ENCODE data around the gene PHF11. TPM values are rescaled to one million over a fixed set of nuclear protein-coding genes. Genes with fewer than 3 reads are reported as not detected.

Gene PHF11
- total RNA-seq, 1 experiment from 2014 or later = 16.0 TPM

DNA sequence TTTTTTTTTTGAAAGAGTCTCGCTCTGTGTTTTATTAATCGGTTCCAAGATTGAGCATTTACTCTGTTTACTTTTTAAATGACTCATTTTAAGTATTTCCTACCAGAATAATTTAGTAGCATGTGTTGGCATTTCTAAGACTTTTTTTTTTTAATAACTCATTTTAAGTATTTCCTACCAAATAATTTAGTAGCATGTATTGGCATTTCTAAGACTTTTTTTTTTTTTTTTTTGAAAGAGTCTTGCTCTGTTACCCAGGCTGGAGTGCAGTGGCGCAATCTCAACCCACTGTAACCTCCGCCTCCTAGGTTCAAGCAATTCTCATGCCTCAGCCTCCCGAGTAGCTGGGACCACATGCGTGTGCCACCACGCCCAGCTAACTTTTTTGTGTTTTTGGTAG, 38.5 kb upstream of the PHF11 start:
- H3K36me3 ChIP-seq (ENCODE audit: insufficient read depth, low read length, poor library complexity, severe bottlenecking) = no peaks in the 10 kb centered on the region
- DNase-seq (ENCODE audit: low spot score) = no peak
- H3K4me1 ChIP-seq (ENCODE audit: insufficient read depth, low read length, poor library complexity, severe bottlenecking) = no peaks in the 10 kb centered on the region
- intact Hi-C loops (cut with micrococcal nuclease; ENCODE audit: unreplicated experiment) = no loop called here
- H3K27me3 ChIP-seq (replicated peaks; ENCODE audit: insufficient read depth, low read depth, low read length, poor library complexity) = no peaks in the 10 kb centered on the region
- no TSS peak for BruUV-seq (replicated peaks)
- ChIA-PET POLR2A (ENCODE audit: low non-redundant PET) (no interaction called here), CTCF (no interaction called here)
- no peaks in the 10 kb centered on the region for H3K9me3 ChIP-seq (ENCODE audit: low read depth, low read length, poor library complexity, severe bottlenecking)
- TF ChIP-seq EZH2 (IDR thresholded peaks at IDR 0.05; ENCODE audit: borderline replicate concordance, low read depth, low read length, poor library complexity, severe bottlenecking) = no peak
- TF ChIP-seq, protein P1, sequence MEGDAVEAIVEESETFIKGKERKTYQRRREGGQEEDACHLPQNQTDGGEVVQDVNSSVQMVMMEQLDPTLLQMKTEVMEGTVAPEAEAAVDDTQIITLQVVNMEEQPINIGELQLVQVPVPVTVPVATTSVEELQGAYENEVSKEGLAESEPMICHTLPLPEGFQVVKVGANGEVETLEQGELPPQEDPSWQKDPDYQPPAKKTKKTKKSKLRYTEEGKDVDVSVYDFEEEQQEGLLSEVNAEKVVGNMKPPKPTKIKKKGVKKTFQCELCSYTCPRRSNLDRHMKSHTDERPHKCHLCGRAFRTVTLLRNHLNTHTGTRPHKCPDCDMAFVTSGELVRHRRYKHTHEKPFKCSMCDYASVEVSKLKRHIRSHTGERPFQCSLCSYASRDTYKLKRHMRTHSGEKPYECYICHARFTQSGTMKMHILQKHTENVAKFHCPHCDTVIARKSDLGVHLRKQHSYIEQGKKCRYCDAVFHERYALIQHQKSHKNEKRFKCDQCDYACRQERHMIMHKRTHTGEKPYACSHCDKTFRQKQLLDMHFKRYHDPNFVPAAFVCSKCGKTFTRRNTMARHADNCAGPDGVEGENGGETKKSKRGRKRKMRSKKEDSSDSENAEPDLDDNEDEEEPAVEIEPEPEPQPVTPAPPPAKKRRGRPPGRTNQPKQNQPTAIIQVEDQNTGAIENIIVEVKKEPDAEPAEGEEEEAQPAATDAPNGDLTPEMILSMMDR (conservative IDR thresholded peaks at IDR 0.05; ENCODE audit: low read depth, low read length) = no peak
- H3K4me3 ChIP-seq (ENCODE audit: low read depth, low read length, poor library complexity, severe bottlenecking) = no peak overlapping the region
- no peak overlapping the region for H3K27ac ChIP-seq (ENCODE audit: low read depth, low read length, poor library complexity, severe bottlenecking)

DNA sequence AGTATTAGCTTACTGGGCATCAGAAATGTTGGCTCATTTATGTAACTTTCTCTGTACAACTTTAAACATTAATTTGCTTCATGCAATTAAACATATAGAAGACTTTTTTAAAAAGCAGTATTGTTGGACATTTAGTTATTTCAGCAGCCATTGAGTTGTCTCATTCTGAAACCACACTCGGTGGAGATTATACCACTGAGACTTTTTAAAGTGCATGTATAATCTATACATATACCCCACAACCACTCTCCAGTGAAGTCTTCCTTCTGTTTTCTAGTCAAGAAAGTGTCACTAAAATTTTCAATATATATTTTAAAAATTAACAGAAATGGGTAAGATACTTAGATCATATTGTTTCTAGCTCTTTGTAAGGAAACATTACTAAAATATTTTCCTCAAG, 36.2 kb upstream of the PHF11 start:
- no peak for DNase-seq (ENCODE audit: low spot score)
- H3K36me3 ChIP-seq (ENCODE audit: insufficient read depth, low read length, poor library complexity, severe bottlenecking) = no peaks in the 10 kb centered on the region
- H3K27me3 ChIP-seq (replicated peaks; ENCODE audit: insufficient read depth, low read depth, low read length, poor library complexity) = no peaks in the 10 kb centered on the region
- POLR2A ChIA-PET (ENCODE audit: low non-redundant PET) = no interaction called here
- no TSS peak for BruUV-seq (replicated peaks)
- no peak overlapping the region for H3K27ac ChIP-seq (ENCODE audit: low read depth, low read length, poor library complexity, severe bottlenecking)
- no peak for TF ChIP-seq EZH2 (IDR thresholded peaks at IDR 0.05; ENCODE audit: borderline replicate concordance, low read depth, low read length, poor library complexity, severe bottlenecking)
- TF ChIP-seq, protein P1 (conservative IDR thresholded peaks at IDR 0.05; ENCODE audit: low read depth, low read length) = no peak
- no peaks in the 10 kb centered on the region for H3K4me1 ChIP-seq (ENCODE audit: insufficient read depth, low read length, poor library complexity, severe bottlenecking)
- CTCF ChIA-PET = no interaction called here
- H3K4me3 ChIP-seq (ENCODE audit: low read depth, low read length, poor library complexity, severe bottlenecking) = no peak overlapping the region
- H3K9me3 ChIP-seq (ENCODE audit: low read depth, low read length, poor library complexity, severe bottlenecking) = no peaks in the 10 kb centered on the region
- intact Hi-C loops (cut with micrococcal nuclease; ENCODE audit: unreplicated experiment) = no loop called here

DNA sequence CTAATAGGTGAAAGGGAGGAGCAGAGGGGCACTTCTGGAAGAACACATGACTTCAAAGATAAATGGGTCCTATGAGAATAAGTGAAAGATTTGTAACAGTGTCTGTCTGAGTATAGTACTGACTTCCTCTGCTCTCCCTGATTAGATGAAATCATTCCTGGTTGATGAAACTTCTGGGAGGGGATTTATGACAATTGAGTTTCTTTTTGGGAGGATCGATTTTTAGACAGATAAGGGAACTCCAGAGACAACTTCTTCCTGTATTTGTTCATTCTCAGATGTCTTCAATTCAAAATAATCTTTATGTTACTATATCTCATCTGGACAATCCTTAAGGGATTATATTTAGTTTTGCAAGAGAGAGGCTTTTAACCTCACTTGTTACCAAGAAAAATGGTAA, 31.7 kb upstream of the PHF11 start:
- intact Hi-C loops (cut with micrococcal nuclease; ENCODE audit: unreplicated experiment) = no loop called here
- no peaks in the 10 kb centered on the region for H3K4me1 ChIP-seq (ENCODE audit: insufficient read depth, low read length, poor library complexity, severe bottlenecking)
- no peaks in the 10 kb centered on the region for H3K27me3 ChIP-seq (replicated peaks; ENCODE audit: insufficient read depth, low read depth, low read length, poor library complexity)
- POLR2A ChIA-PET (ENCODE audit: low non-redundant PET) = no interaction called here
- no peak for TF ChIP-seq EZH2 (IDR thresholded peaks at IDR 0.05; ENCODE audit: borderline replicate concordance, low read depth, low read length, poor library complexity, severe bottlenecking)
- TF ChIP-seq, protein P1 (conservative IDR thresholded peaks at IDR 0.05; ENCODE audit: low read depth, low read length) = no peak
- no peaks in the 10 kb centered on the region for H3K9me3 ChIP-seq (ENCODE audit: low read depth, low read length, poor library complexity, severe bottlenecking)
- BruUV-seq (replicated peaks) = no TSS peak
- no peak for DNase-seq (ENCODE audit: low spot score)
- CTCF ChIA-PET = no interaction called here
- H3K36me3 ChIP-seq (ENCODE audit: insufficient read depth, low read length, poor library complexity, severe bottlenecking) = no peaks in the 10 kb centered on the region
- H3K4me3 ChIP-seq (ENCODE audit: low read depth, low read length, poor library complexity, severe bottlenecking) = no peak overlapping the region
- H3K27ac ChIP-seq (ENCODE audit: low read depth, low read length, poor library complexity, severe bottlenecking) = no peak overlapping the region
